ENCODE results near the gene ALG2. TPM values are rescaled to one million over a fixed set of nuclear protein-coding genes. Genes with fewer than 3 reads are reported as not detected.
A peak's percentile ranks its signal among the peaks of the same experiment; 100 is the strongest.

ALG2 gene
- total RNA-seq, result 25.7 TPM

- DNase-seq, result peak; percentile 100
Measured at GRCh38 chr9:99221621-99222415, at the start of gene ALG2, which contains the start of gene SEC61B. Gene ALG2 (minus strand): TSS chr9:99221942. CDS start chr9:99221894, 48 bp downstream. Gene SEC61B (plus strand): TSS chr9:99222282. CDS start chr9:99222364, 82 bp downstream.

- DNase-seq, result no peak
Measured at GRCh38 chr9:99270491-99270890, 48.7 kb upstream of the ALG2 start.

- DNase-seq, result no peak
Measured at GRCh38 chr9:99269416-99269815, 47.7 kb upstream of the ALG2 start.

GRCh38 chr9:99266255-99267023 lies 44.7 kb upstream of the ALG2 start:
- DNase-seq, result peak; percentile 17

GRCh38 chr9:99265691-99266090 lies 43.9 kb upstream of the ALG2 start:
- DNase-seq, result no peak

- DNase-seq, result no peak
Measured at GRCh38 chr9:99264070-99264680, 42.4 kb upstream of the ALG2 start.

- DNase-seq, result no peak
Measured at GRCh38 chr9:99262949-99263418, 41.2 kb upstream of the ALG2 start.

- no peak for DNase-seq
Measured at GRCh38 chr9:99261923-99262322, 40.2 kb upstream of the ALG2 start.

- DNase-seq, result peak; percentile 23
Measured at GRCh38 chr9:99259231-99259918, 37.6 kb upstream of the ALG2 start.

- DNase-seq, result no peak
Measured at GRCh38 chr9:99257723-99258389, 36.1 kb upstream of the ALG2 start.

GRCh38 chr9:99255651-99256050 lies 33.9 kb upstream of the ALG2 start:
- DNase-seq, result no peak

- no peak for DNase-seq
Measured at GRCh38 chr9:99253772-99254431, 32.2 kb upstream of the ALG2 start.

- DNase-seq, result no peak
Measured at GRCh38 chr9:99253134-99253533, 31.4 kb upstream of the ALG2 start.

- no peak for DNase-seq
Measured at GRCh38 chr9:99251157-99251556, 29.4 kb upstream of the ALG2 start.

- no peak for DNase-seq
Measured at GRCh38 chr9:99249619-99250018, 27.9 kb upstream of the ALG2 start.

- DNase-seq, result no peak
Measured at GRCh38 chr9:99244344-99245260, 22.9 kb upstream of the ALG2 start.

GRCh38 chr9:99241106-99241505 lies 19.4 kb upstream of the ALG2 start:
- DNase-seq, result no peak

GRCh38 chr9:99239341-99240060 lies 17.8 kb upstream of the ALG2 start:
- DNase-seq, result no peak

GRCh38 chr9:99238331-99238730 lies 16.6 kb upstream of the ALG2 start:
- DNase-seq, result no peak
